Endothelial cell of umbilical vein (primary cell): ENCODE measurements around the gene RNF213. TPM values are rescaled to one million over a fixed set of nuclear protein-coding genes. Genes with fewer than 3 reads are reported as not detected.

Source experiments
- BruUV-seq: library from RNA; stranded (reverse); fragments of 400-500 nt; replicated peaks from 2 replicates; lab custom pipeline; 2021; lab: Mats Ljungman, UMichigan
- CTCF ChIA-PET: fragments of 300-600, 350-600 bp; sonication (Branson Sonifier 250); formaldehyde crosslinking; loops from one replicate; lab custom pipeline; 2021; ENCODE audit warnings: antibody characterized with exemption, inconsistent platforms; lab: Charles Lee
- POLR2A ChIA-PET: fragments of 300-600, 350-600 bp; sonication (Branson Sonifier 250); formaldehyde crosslinking; loops from one replicate; lab custom pipeline; 2021; ENCODE audit warnings: antibody characterized with exemption, inconsistent platforms; lab: Charles Lee
- DNase-seq: peaks from one replicate; pipeline ENCODE4 v3.0.0-alpha.2; 2011; ENCODE audit warnings: low read depth, low spot score
- FAIRE-seq: peaks from 2 replicates; lab custom pipeline; 2011; peaks lifted over from hg19 to GRCh38; lab: Jason Lieb, UNC
- H2AFZ ChIP-seq: 2 replicates; pipeline ENCODE4 v1.6.0; 2012; ENCODE audit warnings: low read depth, low read length, control low read depth, inconsistent platforms
- H3K27ac ChIP-seq: 2 replicates; pipeline ENCODE4 v1.5.1; 2011; ENCODE audit warnings: low read depth, mild to moderate bottlenecking, control low read depth, low read length, moderate library complexity; ENCODE audit not compliant: insufficient read depth
- H3K27me3 ChIP-seq, 2 experiments: 2 replicates each; pipeline versions ENCODE4 v1.6.0 to v1.6.1; 2011; ENCODE audit warnings: low read length in 2 of 2, mixed read lengths in 1 of 2; ENCODE audit not compliant: control insufficient read depth in 2 of 2, insufficient read depth in 2 of 2
- H3K36me3 ChIP-seq, 2 experiments: 2 replicates in 1 of 2; 3 replicates in 1 of 2; pipeline ENCODE4 v1.5.1; 2011; ENCODE audit warnings: low read length in 2 of 2, mild to moderate bottlenecking in 1 of 2, moderate library complexity in 1 of 2; ENCODE audit not compliant: control insufficient read depth in 2 of 2, insufficient read depth in 2 of 2; ENCODE audit errors: extremely low read depth in 1 of 2
- H3K4me1 ChIP-seq: 3 replicates; pipeline ENCODE4 v1.5.1; 2011; ENCODE audit warnings: mild to moderate bottlenecking, low read length; ENCODE audit not compliant: control insufficient read depth, insufficient read depth; ENCODE audit errors: extremely low read depth
- H3K4me2 ChIP-seq: 2 replicates; pipeline ENCODE4 v1.6.1; 2011; ENCODE audit warnings: low read length, control low read depth, mixed read lengths; ENCODE audit not compliant: insufficient read depth
- H3K4me3 ChIP-seq, 3 experiments: fragments of 200-600 bp in 1 of 3; sonication (generic), shearing (Covaris generic) in 1 of 3; replicated peaks in 1 of 3; 2 replicates each; pipeline ENCODE4 v1.5.1; 2011 to 2016; ENCODE audit warnings: control low read depth in 3 of 3, low read length in 3 of 3, mild to moderate bottlenecking in 2 of 3, inconsistent platforms in 1 of 3, low read depth in 1 of 3, moderate library complexity in 1 of 3; ENCODE audit not compliant: insufficient read depth in 1 of 3
- H3K79me2 ChIP-seq: 2 replicates; pipeline ENCODE4 v1.6.0; 2012; ENCODE audit warnings: low read length, inconsistent platforms; ENCODE audit not compliant: control insufficient read depth, insufficient read depth
- H3K9ac ChIP-seq: replicated peaks from 2 replicates; pipeline ENCODE3; 2011; ENCODE audit warnings: low read length, control low read depth; ENCODE audit not compliant: insufficient read depth; ENCODE audit errors: extremely low read depth
- H3K9me1 ChIP-seq: replicated peaks from 3 replicates; pipeline ENCODE4 v1.6.0; 2011; ENCODE audit warnings: mild to moderate bottlenecking, low read length; ENCODE audit not compliant: control insufficient read depth, insufficient read depth; ENCODE audit errors: extremely low read depth
- H3K9me3 ChIP-seq: replicated peaks from 2 replicates; pipeline ENCODE4 v1.5.1; 2012; ENCODE audit warnings: low read length, inconsistent platforms; ENCODE audit not compliant: control insufficient read depth, insufficient read depth
- H4K20me1 ChIP-seq: replicated peaks from 2 replicates; pipeline ENCODE3; 2011; ENCODE audit warnings: mild to moderate bottlenecking, low read length; ENCODE audit not compliant: control insufficient read depth, insufficient read depth; ENCODE audit errors: extremely low read depth
- CTCF ChIP-seq, 2 donors: IDR thresholded peaks; 1 replicate in 1 of 2; 2 replicates in 1 of 2; pipeline ENCODE4 v1.5.1; 2011; ENCODE audit warnings: low read length in 2 of 2, mild to moderate bottlenecking in 2 of 2, moderate library complexity in 2 of 2, control low read depth in 1 of 2, inconsistent platforms in 1 of 2, low read depth in 1 of 2; ENCODE audit not compliant: insufficient read depth in 1 of 2; ENCODE audit errors: extremely low read depth in 1 of 2
- EZH2 ChIP-seq: IDR thresholded peaks from 2 replicates; pipeline ENCODE4 v1.6.1; 2012; ENCODE audit warnings: borderline replicate concordance, low read depth, mild to moderate bottlenecking, moderate library complexity, low read length, inconsistent platforms; ENCODE audit not compliant: severe bottlenecking
- FOS ChIP-seq: IDR thresholded peaks from 2 replicates; pipeline ENCODE4 v1.6.1; 2011; ENCODE audit warnings: mild to moderate bottlenecking, low read length, moderate library complexity, borderline replicate concordance; ENCODE audit not compliant: insufficient read depth
- GATA2 ChIP-seq: IDR thresholded peaks from 2 replicates; pipeline ENCODE4 v1.7.0; 2011; ENCODE audit warnings: low read depth, mild to moderate bottlenecking, moderate library complexity, mixed read lengths, low read length; ENCODE audit not compliant: insufficient read length, insufficient read depth
- JUN ChIP-seq: IDR thresholded peaks from 2 replicates; pipeline ENCODE4 v1.6.1; 2011; ENCODE audit warnings: borderline replicate concordance, low read depth; ENCODE audit not compliant: insufficient read length, insufficient read depth
- MAX ChIP-seq: IDR thresholded peaks from 2 replicates; pipeline ENCODE4 v1.6.1; 2011; ENCODE audit not compliant: insufficient read depth, insufficient read length
- MYC ChIP-seq: IDR thresholded peaks from one replicate; pipeline ENCODE4 v1.6.1; 2011; ENCODE audit warnings: mild to moderate bottlenecking, low read depth, low read length
- POLR2A ChIP-seq: IDR thresholded peaks from 2 replicates; pipeline ENCODE4 v1.6.1; 2012; ENCODE audit warnings: low read depth, mild to moderate bottlenecking, control low read depth, low read length
- POLR2AphosphoS5 ChIP-seq: IDR thresholded peaks from 2 replicates; pipeline ENCODE4 v1.6.1; 2012; ENCODE audit warnings: low read depth, mild to moderate bottlenecking, control low read depth, low read length, moderate library complexity; ENCODE audit not compliant: insufficient read depth
- dilution Hi-C: fragments of 300-500 bp; cut with MboI; formaldehyde crosslinking; loops from one replicate; pipeline ENCODE4 v1.15.0; 2019; ENCODE audit warnings: low sequenced_read_pairs; ENCODE audit not compliant: extremely low pct_ligation_motif_present
- intact Hi-C: fragments of 100-400 bp; cut with micrococcal nuclease; formaldehyde crosslinking; loops from one replicate; pipeline ENCODE4 v1.10.0; 2022
- polyA plus RNA-seq, 4 experiments: library from polyadenylated mRNA; depleted of rRNA in 3 of 4; stranded (reverse) in 3 of 4; unstranded in 1 of 4; fragments of >200 nt; gene quantifications; 2 replicates each; pipeline versions ENCODE4 v1.2.1 to v1.2.3, GENCODE V29; 2011 to 2012; ENCODE audit warnings: missing spikeins in 1 of 4
- total RNA-seq: library from RNA; stranded (reverse); gene quantifications from 2 replicates; pipeline ENCODE4 v1.2.3, GENCODE V29; 2021

Gene RNF213
- total and polyA plus RNA-seq, 2 donors (not counting 3 experiments of a cell fraction or from before 2014, with no cell fraction given), result 36.5 to 116 TPM

GRCh38 chr17:80319999-80320344 lies 59.3 kb downstream of the RNF213 start:
- Histone ChIP-seq H3K4me1 (no peaks in the 10 kb centered on the region), H3K9me3 (no peaks in the 10 kb centered on the region), H3K79me2 (no peaks in the 10 kb centered on the region), H3K27ac (no peak overlapping the region), H3K36me3 (peaks cover 13 to 25% of the 10 kb centered on the region in 2 experiments), H2AFZ (no peak overlapping the region), H3K9ac (no peak overlapping the region), H4K20me1 (no peaks in the 10 kb centered on the region), H3K9me1 (no peaks in the 10 kb centered on the region), H3K4me2 (no peak overlapping the region), H3K4me3 (no peak overlapping the region), H3K27me3 (no peaks in the 10 kb centered on the region)
- no TSS peak for BruUV-seq
- intact Hi-C loops (no loop called here), dilution Hi-C loops (no loop called here)
- ChIA-PET CTCF (interaction anchor here (1.3 kb wide), 1 partner anchor 124 kb away, joined by 3 read pairs; no protein-coding TSS in a partner anchor), POLR2A (no interaction called here)
- FAIRE-seq, result no peak
- no peak for TF ChIP-seq MAX
- no peak for TF ChIP-seq POLR2A
- no peak for TF ChIP-seq EZH2
- TF ChIP-seq MYC, result no peak
- TF ChIP-seq FOS, result no peak
- no peak for TF ChIP-seq POLR2AphosphoS5
- no peak for TF ChIP-seq JUN
- TF ChIP-seq GATA2, result no peak
- TF ChIP-seq CTCF (IDR thresholded peaks at IDR 0.05; ENCODE audit: extremely low read depth in 1 of 2, insufficient read depth in 1 of 2, low read depth in 1 of 2, low read length in 2 of 2), result no peak
- DNase-seq, result no peak
